GM21619 (cell line): ENCODE data around the gene C11orf97.

Experiments used
- ATAC-seq: cut with Tn5 transposase; IDR thresholded peaks from one replicate; pipeline ENCODE4 v1.9.1; 2021; ENCODE audit not compliant: unreplicated experiment

C11orf97 gene

DNA sequence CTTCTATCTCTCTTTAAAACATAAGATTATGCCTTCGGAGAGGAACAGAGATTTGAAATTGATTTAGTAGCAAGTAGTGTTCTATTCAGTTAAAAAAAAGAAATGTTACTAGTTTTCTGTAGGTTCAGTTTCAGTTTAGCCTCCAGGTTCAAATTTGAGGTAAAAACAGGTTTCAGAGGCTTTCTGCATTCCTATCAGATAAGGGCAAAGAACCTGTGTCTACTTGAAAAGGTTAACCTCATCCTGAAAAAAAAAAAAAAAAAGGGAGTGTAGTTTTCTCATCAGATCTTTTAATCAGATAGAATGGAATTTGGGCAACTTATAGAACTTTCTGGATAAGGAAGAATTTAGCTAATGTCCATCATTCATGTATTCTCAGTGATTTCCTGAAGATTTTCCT is 12.1 kb downstream of the C11orf97 start:
- ATAC-seq: no peak

- no peak for ATAC-seq
Measured at GRCh38 chr11:94525546-94526324, 13.5 kb downstream of the C11orf97 start.

DNA sequence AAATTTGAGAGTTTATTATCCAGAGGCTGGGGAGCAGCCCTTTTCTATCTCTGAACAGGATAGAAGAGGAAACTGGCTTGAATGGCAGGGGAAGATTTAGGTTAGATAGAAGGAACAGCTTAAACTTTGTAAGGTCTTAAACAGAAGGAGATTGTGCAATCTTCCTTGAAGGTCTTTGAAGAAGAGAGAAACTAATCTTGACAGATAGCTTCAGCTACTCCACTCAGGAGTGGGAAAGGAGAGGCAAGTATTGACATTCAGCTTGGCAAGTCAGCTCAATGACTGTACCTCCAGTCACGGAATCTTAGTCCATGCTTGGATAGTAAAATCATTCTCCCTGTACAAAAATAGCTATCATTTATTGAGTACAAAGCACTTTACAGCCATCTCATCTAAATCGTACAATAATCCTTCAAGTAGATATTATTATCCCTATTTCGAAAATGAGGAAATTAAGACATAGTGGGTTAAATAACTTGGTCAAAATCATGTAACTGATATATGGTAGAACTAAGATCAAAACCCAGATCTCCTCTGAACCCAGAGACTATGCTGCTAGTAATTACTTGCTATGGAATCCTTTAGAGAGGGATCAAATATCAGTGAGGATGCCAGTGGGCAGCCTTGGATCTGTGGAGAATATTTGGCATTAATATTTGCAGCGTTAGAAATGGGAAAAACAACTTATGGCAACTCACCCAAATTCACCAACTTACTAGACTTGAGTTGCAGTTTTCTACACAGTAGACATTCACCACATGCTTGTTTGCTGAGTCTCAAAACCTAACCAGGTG is 14.6 kb downstream of the C11orf97 start:
- ATAC-seq: no peak

DNA sequence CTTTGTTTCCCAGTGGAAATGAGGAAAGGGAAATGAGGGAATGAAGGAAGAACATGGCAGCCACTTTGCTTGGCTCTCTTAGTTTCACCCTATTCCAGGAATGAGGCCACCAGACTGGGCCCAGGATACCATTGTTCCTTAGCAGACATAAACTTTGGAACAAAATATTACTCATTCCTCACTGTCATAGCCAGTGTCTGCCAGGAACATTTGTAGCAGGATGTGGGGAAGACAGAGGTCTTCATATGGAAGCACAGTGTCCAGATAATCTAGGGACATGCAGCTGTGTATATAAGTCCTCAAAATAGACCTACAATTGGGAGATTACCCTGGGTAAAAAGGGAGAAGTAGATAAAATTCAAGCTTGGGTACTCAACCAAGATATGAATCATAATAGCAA is 16.3 kb downstream of the C11orf97 start:
- ATAC-seq: no peak

DNA sequence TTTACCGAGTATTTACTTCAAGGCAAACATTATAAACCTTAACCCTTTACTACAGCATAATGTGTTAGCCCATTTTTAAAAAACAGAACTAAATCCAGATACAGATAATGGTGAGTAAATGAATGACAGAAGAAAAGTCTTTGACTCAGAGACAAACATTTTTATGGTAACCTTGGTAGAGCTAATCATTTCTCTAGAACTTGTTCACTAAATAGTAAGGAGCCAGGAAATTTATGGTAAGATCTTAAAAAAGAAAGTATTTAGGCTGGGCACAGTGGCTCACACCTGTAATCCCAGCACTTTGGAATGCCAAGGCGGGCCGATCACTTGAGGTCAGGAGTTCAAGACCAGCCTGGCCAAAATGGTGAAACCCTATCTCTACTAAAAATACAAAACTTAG is 19.9 kb downstream of the C11orf97 start:
- no peak for ATAC-seq

GRCh38 chr11:94533206-94533605 is 20.9 kb downstream of the C11orf97 start:
- no peak for ATAC-seq

DNA sequence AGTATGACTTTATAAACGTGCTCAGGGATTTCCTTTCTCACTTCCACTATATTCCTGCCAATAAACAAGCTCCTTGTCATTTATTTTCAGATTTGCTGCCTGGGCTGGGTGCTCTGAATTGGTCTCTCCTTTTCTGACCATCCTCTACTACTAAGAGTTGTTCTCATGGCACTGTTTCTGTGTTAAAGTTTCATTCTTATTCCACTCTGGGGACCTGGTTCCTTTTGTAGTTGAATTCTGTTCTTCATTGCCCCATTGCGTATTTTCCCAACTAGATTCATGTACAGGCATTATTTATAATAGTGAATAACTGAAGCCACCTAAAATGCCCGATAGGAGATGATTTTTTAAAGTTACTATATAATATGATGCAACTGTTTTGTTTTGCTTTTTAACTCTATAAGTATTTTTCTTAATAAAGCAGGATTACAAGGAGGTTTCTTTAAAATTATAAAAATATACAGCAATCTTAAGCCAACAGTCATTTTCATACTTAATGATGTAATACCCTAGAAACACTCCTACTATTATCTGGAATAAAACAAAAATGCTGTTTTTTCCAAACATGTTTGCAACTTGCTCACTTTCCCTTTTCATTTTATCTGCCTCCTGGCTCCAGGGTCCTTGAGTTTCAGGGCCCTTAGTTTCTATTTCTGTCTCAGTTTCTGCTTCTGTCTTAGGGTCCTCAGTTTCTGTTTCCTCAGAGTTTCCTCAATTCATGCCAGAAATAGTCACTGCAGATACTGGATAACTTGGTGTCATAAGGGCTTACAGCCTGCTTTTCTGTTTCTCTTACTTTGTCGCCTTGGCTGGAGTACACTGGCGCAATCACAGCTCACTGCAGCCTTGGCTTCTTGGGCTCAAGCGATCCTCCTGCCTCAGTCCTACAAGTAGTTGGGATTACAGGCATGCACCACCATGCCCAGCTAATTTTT is 21.7 kb downstream of the C11orf97 start:
- no peak for ATAC-seq

DNA sequence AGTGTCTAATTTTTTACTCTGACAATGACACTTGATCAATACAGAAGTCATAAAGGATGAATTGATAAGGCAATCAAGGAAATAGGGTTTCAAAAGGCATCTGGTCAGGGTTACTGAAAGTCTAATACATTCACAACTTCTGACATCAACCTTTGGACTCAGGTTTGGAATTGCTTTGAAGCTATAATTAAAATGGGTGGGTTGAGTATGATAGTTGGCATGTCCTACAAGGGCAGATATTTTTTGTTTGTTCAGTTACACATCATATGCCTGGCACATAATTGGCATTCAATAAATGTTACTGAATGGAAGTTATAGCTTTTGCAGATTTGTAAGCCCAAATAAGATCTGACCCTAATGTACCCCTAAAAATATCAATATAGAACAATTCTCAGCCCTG is 24.1 kb downstream of the C11orf97 start:
- no peak for ATAC-seq

DNA sequence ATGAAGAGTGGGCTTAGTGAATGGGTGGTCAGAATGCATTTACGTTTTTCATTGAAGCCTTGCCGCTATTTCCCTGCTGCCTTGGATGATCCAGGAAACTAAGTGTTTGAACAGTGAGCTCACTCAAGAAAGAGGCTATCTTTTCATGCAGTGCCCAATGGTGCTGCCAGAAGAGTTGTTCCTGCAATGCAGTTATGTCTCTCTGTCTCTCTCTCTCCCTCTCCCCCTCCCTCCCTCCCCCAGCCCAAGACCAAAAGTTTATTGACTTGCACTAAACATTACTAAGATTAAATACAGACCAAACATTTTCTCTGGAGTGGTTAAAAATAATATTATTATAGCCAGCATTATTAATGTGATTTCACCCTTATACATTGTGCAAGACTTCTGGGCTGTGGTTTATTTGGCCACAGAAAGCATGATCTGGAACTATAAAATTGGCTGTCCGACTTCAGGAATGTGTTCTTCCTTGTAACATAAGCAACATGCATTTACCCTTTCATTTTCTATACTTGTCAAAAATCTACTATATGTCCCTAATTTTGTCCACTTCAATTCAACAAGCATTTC is 24.9 kb downstream of the C11orf97 start:
- no peak for ATAC-seq

DNA sequence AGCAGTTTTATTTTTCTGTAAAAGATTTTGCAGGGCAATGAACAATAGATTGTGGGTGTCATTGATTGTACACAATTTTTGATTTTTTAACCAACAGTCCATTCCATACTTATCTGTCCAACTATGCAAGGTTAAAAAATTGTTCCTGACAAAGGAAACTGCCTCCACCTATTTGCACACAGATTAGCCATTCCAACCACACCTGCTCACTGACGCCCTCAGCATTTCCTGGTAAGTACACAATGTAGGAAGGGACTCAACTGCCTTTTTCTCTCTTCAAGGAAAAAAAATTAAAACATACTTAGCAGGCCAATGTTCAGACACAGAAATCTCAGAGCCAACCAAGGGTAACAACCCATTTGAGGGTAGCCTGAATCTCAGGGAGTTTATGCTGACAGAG is 27.2 kb downstream of the C11orf97 start:
- ATAC-seq: no peak

DNA sequence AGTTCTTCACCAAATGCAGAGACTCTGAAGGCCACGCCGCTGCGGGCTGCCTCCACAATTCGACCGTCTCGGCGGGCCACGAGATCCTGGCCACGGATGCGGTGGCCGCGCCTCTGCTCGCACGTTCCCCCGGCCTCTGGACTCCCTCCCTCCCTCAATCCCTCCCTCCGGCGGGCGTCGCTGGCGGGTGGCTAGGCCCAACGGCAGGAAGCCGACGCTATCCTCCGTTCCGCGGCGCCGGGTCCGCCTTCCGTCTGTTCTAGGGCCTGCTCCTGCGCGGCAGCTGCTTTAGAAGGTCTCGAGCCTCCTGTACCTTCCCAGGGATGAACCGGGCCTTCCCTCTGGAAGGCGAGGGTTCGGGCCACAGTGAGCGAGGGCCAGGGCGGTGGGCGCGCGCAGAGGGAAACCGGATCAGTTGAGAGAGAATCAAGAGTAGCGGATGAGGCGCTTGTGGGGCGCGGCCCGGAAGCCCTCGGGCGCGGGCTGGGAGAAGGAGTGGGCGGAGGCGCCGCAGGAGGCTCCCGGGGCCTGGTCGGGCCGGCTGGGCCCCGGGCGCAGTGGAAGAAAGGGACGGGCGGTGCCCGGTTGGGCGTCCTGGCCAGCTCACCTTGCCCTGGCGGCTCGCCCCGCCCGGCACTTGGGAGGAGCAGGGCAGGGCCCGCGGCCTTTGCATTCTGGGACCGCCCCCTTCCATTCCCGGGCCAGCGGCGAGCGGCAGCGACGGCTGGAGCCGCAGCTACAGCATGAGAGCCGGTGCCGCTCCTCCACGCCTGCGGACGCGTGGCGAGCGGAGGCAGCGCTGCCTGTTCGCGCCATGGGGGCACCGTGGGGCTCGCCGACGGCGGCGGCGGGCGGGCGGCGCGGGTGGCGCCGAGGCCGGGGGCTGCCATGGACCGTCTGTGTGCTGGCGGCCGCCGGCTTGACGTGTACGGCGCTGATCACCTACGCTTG is 31.7 kb downstream of the C11orf97 start, which contains the start of gene FUT4:
Gene FUT4 (plus strand): TSS at position 227 of the 951 bp plus-strand sequence. CDS start 213 bp downstream, at position 440.
- ATAC-seq: peak; percentile 86

DNA sequence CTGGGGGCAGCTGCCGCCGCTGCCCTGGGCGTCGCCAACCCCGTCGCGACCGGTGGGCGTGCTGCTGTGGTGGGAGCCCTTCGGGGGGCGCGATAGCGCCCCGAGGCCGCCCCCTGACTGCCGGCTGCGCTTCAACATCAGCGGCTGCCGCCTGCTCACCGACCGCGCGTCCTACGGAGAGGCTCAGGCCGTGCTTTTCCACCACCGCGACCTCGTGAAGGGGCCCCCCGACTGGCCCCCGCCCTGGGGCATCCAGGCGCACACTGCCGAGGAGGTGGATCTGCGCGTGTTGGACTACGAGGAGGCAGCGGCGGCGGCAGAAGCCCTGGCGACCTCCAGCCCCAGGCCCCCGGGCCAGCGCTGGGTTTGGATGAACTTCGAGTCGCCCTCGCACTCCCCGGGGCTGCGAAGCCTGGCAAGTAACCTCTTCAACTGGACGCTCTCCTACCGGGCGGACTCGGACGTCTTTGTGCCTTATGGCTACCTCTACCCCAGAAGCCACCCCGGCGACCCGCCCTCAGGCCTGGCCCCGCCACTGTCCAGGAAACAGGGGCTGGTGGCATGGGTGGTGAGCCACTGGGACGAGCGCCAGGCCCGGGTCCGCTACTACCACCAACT is 32.5 kb downstream of the C11orf97 start:
- ATAC-seq: peak; percentile 5

DNA sequence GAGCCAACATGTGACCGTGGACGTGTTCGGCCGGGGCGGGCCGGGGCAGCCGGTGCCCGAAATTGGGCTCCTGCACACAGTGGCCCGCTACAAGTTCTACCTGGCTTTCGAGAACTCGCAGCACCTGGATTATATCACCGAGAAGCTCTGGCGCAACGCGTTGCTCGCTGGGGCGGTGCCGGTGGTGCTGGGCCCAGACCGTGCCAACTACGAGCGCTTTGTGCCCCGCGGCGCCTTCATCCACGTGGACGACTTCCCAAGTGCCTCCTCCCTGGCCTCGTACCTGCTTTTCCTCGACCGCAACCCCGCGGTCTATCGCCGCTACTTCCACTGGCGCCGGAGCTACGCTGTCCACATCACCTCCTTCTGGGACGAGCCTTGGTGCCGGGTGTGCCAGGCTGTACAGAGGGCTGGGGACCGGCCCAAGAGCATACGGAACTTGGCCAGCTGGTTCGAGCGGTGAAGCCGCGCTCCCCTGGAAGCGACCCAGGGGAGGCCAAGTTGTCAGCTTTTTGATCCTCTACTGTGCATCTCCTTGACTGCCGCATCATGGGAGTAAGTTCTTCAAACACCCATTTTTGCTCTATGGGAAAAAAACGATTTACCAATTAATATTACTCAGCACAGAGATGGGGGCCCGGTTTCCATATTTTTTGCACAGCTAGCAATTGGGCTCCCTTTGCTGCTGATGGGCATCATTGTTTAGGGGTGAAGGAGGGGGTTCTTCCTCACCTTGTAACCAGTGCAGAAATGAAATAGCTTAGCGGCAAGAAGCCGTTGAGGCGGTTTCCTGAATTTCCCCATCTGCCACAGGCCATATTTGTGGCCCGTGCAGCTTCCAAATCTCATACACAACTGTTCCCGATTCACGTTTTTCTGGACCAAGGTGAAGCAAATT is 33.3 kb downstream of the C11orf97 start:
- no peak for ATAC-seq

DNA sequence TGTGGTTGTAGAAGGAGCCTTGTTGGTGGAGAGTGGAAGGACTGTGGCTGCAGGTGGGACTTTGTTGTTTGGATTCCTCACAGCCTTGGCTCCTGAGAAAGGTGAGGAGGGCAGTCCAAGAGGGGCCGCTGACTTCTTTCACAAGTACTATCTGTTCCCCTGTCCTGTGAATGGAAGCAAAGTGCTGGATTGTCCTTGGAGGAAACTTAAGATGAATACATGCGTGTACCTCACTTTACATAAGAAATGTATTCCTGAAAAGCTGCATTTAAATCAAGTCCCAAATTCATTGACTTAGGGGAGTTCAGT is 33.9 kb downstream of the C11orf97 start:
- no peak for ATAC-seq

DNA sequence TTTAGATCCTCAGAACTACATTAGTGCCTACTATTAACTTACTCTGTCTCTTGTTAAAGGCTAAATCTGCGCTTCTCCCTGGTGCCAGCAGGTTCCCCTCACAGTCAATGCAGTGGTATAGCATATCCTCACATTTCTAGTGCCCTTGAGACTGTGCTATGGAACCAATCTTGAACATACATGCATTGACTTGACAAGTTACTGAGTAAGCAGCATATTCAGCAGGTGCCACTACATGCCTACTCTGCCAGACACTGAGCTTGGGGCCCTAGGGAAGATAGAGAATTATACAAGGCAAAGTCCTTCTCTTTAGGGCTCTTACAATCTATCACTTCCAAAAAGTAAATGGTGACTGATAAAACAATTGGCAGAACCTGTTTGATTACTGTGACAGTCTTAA is 34.6 kb downstream of the C11orf97 start:
- ATAC-seq: no peak

- no peak for ATAC-seq
Measured at GRCh38 chr11:94549146-94549545, 36.9 kb downstream of the C11orf97 start.

DNA sequence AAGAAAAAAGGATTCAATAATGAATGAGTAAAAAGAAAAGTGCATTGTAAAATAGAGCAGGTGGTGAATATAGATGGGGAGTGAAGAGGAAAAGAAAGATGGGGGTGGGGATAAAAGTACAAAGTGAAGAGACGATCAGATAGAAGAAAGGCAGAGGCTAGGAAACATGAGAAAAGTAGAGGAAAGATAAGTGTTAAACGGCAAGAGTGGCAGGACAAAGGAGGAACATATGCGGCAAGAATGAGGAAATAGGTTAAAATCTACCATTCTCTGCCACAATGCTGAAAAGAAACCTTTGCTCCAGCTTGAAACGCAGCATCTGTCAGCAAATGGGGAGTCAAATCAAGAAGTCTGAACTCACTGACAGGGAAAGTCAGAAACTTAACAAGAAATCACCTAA is 38.3 kb downstream of the C11orf97 start:
- ATAC-seq: no peak

- ATAC-seq: no peak
Measured at GRCh38 chr11:94553938-94554337, 41.7 kb downstream of the C11orf97 start.
